Putamen (tissue), 1 donor: ENCODE results near the gene CDKAL1.
A peak's percentile ranks its signal among the peaks of the same experiment; 100 is the strongest.
"Not testable (repeated sequence)": the region's sequence is repeated elsewhere in the genome, so short reads cannot be mapped to it uniquely, and the experiment has no call there.

Experiments
- DNase-seq: peaks from one replicate; pipeline ENCODE4 v3.0.0-alpha.2; 2016; ENCODE audit warnings: low spot score

CDKAL1 gene

DNA sequence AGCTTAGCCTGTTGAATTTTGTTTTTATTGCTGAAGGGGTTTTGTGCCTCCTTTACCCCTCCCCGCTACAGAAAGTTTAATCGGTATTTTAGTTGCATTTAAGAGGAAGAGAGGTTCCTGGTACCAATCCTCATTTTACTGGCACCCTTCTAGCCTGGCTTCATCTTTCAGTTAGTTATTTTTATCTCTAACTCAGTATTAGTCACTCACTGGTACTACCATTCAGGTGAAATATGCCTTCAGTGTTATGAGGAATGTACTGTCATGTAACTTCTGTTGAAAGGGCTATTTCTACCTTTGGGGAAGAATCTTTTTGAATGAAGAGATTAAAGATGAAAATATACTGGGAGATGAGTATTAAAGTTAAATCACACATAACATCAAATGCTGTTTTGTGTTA lies 211.8 kb downstream of the CDKAL1 start:
- no peak for DNase-seq

DNA sequence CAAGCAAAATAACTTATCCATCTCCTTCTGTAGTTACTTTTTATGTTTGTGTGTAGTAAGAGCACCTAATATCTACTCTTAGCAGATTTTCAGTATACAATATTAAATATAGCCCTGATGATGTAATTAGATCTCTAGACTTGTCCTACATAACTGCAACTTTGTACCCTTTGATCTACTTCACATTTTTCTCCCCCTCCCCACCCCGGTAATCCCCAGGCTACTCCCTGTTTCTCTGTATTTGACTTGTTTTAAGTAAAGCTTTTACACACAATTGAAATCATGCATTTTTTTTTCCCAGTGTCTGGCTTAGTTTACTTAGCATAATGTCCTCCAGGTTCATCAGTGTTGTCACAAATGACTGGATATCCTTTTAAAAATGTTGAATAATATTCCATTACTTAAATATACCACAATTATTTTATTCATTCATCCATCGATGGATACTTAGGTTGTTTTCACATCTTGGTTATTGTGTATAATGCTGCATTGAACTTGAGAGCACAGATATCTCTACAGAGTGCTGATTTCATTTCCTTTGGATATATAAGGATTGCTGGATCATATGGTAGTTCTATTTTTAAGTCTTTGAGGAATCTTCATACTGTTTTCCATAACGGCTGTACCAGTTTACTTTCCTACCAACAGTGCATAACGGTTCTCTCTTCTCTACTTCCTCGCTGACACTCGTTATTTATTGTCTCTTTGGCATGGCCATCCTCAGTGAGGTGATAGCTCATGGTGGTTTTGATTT lies 212.7 kb downstream of the CDKAL1 start:
- no peak for DNase-seq

DNA sequence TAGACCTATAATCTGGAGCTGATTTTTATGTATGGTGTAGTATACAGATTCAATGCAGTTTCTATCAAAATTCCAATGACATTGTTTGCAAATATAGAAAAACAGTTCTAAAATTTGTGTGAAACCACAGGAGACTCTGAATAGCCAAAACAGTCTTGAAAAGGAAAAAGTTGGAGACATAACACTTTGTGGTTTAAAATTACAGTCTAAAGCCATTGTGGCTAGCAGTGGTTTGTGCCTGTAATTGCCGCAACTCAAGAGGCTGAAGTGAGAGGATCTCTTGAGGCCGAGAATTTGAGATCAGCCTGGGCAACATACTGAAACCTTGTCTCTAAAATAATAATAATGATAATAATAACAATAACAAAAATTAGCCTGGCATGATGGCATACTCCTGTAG lies 213.7 kb downstream of the CDKAL1 start:
- no peak for DNase-seq

DNA sequence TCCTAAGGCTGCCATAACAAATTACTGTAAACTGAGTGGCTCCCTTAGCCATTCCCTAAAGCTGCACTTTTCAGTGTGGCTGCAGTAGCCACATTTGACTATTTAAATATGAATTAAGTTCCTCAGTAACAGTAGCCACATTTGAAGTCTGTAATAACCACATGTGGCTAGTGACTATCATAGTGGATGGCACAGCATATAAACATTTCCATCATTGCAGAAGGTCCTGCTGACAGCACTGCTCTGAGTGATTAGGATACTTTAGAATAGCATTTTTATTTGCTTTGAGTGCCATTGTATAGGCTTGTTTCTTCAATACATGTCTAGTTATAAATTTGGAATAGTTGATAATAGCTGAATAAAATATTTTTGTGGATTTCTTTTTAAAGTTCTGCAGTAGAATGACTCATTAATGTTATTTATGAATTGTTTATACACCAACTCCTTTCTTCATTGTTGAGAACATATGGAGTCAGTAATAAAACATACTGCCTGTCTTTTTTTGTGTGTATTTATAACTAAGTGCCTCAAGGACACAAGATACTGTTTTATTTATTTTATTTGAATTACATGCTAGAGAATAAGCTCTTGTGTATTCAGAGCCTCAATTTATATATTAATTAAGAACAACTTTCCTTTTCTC lies 217.2 kb downstream of the CDKAL1 start:
- no peak for DNase-seq

DNA sequence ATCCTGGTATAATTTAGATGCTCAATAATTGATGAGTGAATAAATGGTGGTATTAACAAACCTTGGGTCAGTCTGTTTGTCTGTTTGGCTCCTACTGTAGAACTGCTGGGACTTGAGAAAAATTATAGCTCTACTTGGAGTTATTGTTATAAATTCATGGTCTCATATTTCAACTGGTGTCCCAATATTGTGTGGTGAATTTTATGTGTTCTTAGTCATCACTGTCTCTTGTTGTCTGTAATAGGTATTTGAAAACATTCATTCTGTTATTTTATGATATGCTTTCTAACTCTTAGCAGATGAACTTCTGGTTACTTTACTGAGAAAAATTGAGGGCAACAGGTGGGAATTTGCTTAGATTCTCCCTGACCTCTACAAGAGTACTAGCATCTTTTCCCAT lies 221.4 kb downstream of the CDKAL1 start:
- no peak for DNase-seq

DNA sequence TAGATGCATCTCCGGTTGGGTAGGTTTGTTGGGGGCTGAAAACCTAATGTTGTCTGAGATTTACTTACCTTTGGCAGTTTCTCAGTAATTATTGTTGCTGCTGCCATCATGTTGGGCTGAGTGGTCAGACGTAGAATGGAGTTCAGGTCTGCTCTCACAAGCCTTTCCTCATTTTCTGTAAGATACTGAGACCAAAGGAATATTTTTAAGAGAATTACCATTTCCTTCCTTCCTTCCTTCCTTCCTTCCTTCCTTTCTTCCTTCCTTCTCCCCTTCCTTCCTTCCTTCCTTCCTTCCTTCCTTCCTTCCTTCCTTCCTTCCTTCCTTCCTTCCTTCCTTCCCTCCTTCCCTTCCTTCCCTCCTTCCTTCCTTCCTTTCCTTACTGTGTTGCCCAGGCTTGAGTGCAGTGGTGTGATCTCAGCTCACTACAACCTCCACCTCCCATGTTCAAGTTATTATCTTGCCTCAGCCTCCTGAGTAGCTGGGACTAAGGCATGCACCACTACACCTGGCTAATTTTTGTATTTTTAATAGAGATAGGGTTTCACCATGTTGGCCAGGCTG lies 222.4 kb downstream of the CDKAL1 start:
- not testable (repeated sequence) for DNase-seq

DNA sequence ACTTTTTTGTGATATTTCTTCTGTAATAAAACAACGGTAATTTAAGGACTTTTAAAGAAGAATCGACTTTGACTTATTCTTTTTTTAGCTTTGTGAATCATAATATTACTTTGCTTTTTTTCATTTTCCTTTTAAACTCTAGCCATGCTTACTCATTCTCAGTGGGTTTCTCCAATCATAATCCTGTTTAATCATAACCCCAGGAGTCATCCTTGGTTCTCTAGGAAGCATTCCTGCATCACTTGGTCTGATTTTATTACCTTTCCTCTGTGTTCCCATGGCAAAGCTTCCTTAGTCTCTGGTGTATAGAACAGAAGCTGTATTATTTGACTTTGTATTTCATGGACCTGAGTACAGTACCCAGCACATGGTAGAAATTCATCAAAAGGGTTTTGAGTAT lies 223.5 kb downstream of the CDKAL1 start:
- no peak for DNase-seq

DNA sequence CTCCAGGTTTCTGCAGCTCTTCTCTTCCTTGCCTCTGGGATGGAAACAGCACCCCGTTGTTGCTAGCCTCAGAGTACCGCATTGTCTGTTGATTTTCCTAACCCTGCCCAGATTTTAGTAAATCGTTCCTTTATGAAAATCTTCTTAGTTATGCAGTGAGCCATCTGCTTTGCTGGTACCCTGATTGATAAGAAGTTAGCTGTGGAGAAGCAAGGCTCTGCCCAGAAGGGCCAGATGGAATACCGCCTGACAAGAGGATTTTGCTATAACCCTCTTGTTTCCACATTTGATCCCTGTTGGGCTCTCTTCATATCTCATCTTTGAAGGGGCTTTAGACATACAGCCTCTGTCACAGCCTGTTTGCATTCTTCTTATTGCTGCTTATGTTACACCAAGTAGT lies 229.0 kb downstream of the CDKAL1 start:
- DNase-seq: no peak

DNA sequence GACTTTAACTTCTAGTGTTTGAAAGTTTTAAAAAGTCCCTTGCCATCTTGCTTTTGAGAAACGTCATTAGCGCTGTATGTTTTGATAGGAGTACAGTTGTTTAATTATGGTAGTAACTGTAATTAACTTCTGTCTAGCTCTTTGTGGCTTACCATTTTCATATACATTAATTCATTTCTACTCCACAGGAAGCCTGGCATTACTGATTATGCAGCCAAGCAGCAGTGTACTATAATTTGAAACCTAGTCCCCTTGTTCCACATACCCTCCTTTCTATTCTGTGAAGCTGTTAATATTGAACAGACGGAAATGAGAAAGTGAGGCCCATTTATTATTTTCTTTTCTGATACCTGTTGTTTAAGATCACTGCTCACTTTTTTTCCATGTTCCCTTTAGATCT lies 235.4 kb downstream of the CDKAL1 start:
- no peak for DNase-seq

DNA sequence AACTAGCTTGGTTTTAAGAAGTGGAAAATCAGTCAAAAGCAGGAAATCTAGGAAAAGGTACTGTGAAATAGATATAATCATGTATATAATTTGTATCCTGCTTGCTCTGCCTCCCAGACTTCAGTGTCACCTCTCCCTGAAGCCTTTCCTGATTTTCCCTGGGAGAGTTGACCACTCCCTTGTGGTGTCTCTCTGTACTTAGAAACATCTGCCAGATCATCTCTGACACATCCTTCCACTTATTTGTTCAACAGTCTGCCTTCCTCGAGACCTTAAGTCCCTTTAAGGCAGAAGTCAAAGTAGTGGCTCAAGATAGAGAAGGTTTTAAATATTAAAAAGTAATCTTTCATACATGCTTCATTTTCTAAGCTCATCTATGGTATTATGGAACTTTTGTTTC lies 236.5 kb downstream of the CDKAL1 start:
- no peak for DNase-seq

DNA sequence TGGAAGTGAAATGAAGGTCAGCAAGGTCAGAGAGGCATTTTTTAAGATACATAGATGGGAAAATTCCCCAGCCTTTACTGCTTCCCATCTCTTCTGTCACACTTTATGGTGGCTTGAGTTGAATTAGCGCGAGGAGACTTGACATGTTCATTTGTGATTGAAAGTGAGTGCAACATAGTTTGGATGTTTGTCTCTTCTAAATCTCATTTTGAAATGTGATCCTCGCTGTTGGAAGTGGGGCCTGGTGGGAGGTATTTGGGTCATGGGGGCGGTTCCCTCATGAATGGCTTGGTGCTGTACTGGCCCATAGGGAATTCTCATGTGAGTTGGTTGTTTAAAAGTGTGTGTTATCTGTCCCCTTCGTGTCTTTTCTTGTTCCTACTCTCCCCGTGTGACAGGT lies 237.2 kb downstream of the CDKAL1 start:
- no peak for DNase-seq

DNA sequence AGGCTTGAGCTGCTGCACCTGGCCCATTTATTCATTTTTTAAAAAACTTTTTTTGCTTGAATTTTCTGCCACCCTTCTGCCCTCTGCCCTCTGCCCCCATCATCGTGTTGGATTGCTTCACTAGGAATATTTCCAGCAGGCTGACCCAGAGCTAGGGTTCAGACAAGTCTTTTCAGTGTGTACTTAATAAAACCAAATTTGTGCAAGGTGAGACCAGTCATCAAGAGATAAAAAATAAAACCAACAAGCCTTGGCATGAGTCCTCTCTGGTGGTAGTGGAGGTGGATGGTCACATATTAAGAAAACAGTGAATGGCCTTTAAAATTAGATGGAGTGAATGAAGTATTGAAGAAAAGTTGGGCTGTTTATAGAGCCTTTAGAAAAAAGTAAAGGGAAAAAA lies 239.6 kb downstream of the CDKAL1 start:
- no peak for DNase-seq

DNA sequence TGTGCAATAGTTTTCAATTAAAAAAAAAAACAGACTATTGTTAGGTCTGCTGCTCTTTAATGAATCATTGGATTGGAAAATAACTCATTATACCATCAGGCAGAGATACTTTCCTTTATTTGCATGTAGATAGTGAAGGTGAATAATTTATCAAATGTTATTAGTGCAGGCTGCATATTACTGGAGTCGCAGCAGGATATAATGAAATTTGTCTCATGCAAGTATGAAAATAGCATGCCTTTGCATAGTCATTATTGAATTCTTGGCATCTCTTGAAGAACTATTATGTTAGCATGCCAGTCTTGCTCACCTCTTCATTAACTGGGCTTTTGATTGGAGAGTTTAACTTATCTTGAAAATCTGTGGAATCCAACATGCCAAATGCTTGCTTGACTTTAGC lies 241.7 kb downstream of the CDKAL1 start:
- DNase-seq: no peak

DNA sequence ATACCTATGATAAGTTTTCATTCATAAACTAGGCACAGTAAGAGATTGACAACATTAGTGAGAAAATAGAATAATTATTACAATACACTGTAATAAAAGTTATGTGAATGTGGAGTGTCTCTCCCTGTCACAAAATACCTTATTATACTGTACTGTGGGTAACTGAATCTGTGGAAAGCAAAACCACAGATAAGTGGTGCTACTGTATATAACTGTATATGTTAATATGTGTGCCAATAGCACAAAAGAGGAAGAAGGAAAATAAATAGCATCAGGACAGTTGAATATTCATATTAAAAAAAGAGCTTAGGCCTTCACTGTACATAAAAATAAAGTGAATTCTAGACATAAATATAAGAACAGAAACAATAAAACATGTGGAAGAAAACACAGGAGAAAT lies 243.5 kb downstream of the CDKAL1 start:
- no peak for DNase-seq

DNA sequence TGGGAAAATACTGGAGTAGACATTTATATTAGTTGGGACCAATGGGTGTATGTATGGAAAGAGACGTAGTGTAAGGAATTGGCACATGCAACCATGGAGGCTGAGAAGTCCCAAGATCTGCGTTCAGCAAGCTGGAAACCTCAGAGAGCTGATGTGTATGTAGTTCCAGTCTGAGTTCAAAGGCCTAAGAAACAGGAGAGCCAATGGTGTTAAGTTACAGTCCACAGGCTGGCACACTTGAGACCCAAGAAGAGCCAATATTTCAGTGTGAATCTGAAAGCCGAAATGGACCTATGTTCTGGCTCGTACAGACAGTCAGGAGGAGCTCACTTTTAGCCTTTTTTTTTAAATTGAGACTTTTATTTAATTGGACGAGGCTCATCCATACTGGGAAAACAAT lies 244.2 kb downstream of the CDKAL1 start:
- DNase-seq: no peak

DNA sequence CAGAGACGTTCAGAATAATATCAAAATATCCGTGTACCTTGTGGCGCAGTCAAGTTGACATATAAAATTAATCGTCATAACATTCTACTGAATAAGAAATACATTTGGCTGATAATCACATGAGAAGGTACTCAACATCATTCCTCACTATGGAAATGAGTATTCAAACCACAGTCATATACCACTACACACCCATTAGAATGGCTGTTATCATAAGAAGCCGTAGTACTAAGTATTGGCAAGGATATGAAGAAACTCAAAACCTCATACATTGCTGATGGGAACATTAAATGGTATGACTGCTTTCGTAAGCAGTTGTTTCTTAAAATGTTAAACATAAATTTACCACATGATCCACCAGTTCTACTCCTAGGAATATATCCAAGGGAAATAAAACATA lies 244.7 kb downstream of the CDKAL1 start:
- no peak for DNase-seq

DNA sequence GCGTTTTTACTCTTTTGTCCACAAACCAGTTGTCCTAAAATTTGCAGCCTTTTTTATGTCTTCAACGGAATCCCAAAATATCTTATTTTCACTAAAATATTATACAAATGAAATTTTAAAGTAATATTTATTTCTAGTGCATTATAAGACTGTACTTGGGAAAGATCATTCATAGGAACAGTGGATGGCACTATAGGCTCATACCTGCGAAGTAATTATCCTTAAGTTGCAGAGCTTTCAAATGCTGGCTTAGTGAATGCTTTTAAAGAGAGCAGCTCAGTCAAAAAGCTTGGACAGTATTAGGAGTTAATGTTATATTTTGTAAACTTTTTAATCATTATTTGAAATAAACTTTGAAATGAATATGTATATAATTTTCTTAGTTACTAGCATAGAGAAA lies 254.9 kb downstream of the CDKAL1 start:
- peak; percentile 14 for DNase-seq

DNA sequence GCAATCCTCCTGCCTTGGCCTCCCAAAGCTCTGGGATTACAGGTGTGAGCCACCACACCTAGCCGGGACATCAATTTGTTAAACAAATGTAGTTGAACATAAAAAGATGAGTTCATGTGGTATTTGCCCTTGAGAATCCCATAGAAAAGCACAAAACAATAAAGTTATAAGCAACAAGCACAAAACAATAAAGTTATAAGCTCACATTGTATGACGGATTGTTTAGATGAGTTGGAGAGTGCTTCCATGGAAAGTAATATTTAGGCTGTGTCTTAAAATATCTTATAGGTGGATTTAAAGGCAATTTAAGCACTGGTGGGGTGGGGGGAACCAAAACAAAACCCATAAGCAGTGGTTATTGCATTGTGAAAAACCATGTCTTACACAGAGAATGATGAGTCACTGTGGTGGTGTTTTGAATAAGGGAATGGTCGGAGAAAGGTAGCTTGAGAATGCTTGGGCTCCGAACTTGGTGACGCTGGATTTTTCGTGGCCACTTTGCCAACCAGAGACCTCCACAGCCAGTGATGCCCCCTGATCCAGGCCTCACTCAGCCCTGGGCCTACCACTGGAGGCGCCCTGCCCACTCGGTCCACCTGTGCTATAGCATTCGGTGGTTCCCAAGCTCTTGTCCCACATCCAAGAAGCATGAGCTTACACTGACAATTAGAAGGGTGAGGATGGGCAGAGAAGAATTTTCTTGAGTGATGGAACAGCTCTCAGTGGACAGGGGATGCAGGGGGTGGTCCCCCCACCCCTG lies 256.0 kb downstream of the CDKAL1 start:
- DNase-seq: no peak

DNA sequence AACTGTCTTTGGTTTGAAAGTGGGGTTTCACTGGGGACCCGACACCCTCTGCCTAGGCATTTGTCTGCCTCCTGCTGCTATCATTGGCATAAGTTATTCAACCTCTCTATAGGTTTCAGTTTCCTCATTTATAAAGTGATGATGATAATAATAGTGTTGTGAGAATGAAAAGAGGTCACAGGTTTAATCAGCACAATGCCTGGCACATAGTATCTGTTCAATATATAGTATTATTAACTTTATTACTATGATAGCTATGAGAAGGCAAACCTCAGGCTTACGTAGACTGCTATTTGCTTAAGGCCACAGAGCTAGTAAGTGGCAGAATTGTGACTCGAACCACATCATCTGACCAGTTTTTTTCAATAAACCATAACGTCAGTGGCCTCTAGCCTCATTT lies 256.8 kb downstream of the CDKAL1 start:
- no peak for DNase-seq

DNA sequence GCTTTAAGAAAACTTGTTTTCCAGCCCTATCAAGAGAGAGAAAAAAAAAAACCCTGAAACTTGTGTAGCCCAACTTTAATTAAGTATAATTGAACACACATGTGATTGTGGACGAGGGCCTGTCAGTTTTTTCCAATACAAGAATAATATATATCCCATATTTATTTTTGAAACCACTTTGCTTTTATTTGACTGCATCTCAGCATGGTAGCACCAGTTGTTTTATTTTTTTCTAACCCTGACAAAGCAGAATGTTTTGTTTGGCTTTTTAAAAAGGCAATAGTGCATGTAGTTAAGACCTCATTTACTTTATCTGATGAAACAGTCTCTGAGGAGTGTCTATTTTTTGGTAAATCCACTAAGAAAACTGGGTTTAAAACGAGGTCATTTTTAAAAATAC lies 257.7 kb downstream of the CDKAL1 start:
- DNase-seq: no peak

DNA sequence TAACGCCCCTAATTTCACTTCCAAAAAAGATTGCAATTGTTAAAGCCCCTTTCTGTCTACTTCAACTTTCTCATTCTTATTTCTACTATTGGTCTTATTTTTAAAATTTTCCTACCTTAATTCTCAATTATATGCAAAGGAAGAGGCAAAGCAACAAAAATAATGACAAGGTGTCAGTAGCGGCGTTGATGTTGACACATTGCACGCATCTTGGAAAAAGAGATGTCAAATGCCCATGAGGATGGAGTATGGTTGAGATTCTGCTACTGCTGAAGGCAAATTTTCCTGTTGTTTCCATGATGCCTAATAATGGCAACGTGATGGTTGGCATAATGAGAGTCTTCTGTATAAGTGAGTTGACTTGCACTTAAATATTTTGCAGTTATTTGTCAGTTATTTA lies 258.9 kb downstream of the CDKAL1 start:
- DNase-seq: no peak

DNA sequence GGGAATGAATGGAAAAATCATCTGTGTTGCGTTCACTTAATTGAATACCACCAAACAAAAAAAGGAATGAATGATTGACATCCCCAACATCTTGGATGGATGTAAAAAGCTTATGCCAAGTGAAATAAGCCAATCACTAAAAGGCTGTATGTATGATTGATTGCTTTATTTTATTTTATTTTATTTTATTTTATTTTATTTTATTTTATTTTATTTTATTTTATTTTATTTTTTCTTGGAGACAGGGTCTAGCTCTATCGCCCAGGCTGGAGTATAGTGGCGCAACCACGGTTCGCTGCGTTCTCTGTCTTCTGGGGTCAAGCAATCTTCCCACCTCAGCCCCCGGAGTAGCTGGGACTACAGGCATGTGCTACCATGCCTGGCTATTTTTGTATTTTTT lies 263.3 kb downstream of the CDKAL1 start:
- DNase-seq: no peak

DNA sequence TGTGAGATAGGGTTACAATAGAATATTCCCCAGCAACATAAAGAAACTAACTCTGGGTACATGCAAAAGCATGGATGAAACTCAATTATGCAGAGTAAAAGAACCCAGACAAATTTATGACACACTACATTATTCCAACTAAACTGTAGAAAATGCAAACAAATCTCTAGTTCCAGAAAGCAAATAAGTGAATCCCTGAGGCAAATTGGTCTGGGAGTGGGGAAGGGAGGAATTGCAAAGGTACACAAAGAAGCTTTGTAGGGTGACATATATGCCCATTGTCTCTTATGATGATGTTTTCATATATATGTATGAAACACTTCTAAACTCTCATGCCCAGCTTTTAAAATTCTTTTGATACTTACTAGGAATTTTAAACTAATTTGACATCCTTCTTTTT lies 266.0 kb downstream of the CDKAL1 start:
- no peak for DNase-seq
